ENCODE results near the gene SUMF2.

GRCh38 chr7:56062382-56062781 lies 1.7 kb upstream of the SUMF2 start:
- TF ChIP-seq, protein P1, sequence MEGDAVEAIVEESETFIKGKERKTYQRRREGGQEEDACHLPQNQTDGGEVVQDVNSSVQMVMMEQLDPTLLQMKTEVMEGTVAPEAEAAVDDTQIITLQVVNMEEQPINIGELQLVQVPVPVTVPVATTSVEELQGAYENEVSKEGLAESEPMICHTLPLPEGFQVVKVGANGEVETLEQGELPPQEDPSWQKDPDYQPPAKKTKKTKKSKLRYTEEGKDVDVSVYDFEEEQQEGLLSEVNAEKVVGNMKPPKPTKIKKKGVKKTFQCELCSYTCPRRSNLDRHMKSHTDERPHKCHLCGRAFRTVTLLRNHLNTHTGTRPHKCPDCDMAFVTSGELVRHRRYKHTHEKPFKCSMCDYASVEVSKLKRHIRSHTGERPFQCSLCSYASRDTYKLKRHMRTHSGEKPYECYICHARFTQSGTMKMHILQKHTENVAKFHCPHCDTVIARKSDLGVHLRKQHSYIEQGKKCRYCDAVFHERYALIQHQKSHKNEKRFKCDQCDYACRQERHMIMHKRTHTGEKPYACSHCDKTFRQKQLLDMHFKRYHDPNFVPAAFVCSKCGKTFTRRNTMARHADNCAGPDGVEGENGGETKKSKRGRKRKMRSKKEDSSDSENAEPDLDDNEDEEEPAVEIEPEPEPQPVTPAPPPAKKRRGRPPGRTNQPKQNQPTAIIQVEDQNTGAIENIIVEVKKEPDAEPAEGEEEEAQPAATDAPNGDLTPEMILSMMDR (IDR thresholded peaks at IDR 0.05; ENCODE audit: extremely low read depth in 1 of 2, insufficient read depth in 1 of 2, low read depth in 1 of 2, low read length in 2 of 2), result no peak
- no peak for TF ChIP-seq MYC (IDR thresholded peaks at IDR 0.05; ENCODE audit: low read depth, low read length)
- TF ChIP-seq EZH2 (IDR thresholded peaks at IDR 0.05; ENCODE audit: borderline replicate concordance, low read depth, low read length, severe bottlenecking), result no peak
- TF ChIP-seq, protein P2, sequence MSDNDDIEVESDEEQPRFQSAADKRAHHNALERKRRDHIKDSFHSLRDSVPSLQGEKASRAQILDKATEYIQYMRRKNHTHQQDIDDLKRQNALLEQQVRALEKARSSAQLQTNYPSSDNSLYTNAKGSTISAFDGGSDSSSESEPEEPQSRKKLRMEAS (IDR thresholded peaks at IDR 0.05; ENCODE audit: insufficient read depth, insufficient read length), result no peak
- peak; percentile 26 for TF ChIP-seq POLR2A (IDR thresholded peaks at IDR 0.05; ENCODE audit: low read depth, low read length)
- no peak for TF ChIP-seq POLR2AphosphoS5 (IDR thresholded peaks at IDR 0.05; ENCODE audit: insufficient read depth, low read depth, low read length)
- TF ChIP-seq JUN (IDR thresholded peaks at IDR 0.05; ENCODE audit: borderline replicate concordance, insufficient read depth, insufficient read length, low read depth), result peak; percentile 90
- peak; percentile 73 for TF ChIP-seq FOS (IDR thresholded peaks at IDR 0.05; ENCODE audit: borderline replicate concordance, insufficient read depth, low read length)
